ENCODE measurements around the gene POLR1E.
"Not testable (repeated sequence)": the region's sequence is repeated elsewhere in the genome, so short reads cannot be mapped to it uniquely, and the experiment has no call there.

- TF ChIP-seq CTCF (conservative IDR thresholded peaks at IDR 0.05); ZFX (IDR thresholded peaks at IDR 0.05): not testable (repeated sequence)
Observed at GRCh38 chr9:37510053-37510452, 24.3 kb downstream of the POLR1E start.

All from C4-2B (cell line).